Neural progenitor cell (in vitro differentiated cells): ENCODE data around the gene CCDC141.

Source experiments
- EZH2 ChIP-seq: fragments of 200-600 bp; sonication (generic); IDR thresholded peaks from 2 replicates; pipeline ENCODE4 v1.6.1; 2017; ENCODE audit warnings: antibody characterized with exemption, mild to moderate bottlenecking, moderate library complexity
- TF ChIP-seq, protein P1 (sequence below): fragments of 200-600 bp; sonication (generic); IDR thresholded peaks from 2 replicates; pipeline ENCODE4 v1.5.1; 2017; ENCODE audit warnings: antibody characterized with exemption, mild to moderate bottlenecking

DNA sequence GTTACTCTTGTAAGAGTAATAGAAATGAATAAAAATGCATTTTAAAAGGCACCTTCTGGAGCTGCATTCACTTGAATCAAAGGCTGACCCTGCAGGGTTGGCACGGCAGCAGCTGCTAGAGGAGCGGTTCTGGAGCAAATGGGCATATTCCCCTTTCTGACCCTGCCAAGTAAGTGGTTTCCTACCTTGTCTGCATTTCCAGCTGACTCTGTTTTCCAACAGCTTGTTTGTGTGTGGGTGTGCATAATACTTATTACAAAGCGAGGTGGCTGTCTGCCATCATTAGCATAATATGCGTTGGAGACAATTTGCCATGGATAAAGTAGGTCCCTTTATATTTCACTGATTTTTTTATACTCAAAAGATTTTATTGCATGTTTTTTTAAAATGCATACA is 221.5 kb downstream of the CCDC141 start:
- TF ChIP-seq, protein P1, sequence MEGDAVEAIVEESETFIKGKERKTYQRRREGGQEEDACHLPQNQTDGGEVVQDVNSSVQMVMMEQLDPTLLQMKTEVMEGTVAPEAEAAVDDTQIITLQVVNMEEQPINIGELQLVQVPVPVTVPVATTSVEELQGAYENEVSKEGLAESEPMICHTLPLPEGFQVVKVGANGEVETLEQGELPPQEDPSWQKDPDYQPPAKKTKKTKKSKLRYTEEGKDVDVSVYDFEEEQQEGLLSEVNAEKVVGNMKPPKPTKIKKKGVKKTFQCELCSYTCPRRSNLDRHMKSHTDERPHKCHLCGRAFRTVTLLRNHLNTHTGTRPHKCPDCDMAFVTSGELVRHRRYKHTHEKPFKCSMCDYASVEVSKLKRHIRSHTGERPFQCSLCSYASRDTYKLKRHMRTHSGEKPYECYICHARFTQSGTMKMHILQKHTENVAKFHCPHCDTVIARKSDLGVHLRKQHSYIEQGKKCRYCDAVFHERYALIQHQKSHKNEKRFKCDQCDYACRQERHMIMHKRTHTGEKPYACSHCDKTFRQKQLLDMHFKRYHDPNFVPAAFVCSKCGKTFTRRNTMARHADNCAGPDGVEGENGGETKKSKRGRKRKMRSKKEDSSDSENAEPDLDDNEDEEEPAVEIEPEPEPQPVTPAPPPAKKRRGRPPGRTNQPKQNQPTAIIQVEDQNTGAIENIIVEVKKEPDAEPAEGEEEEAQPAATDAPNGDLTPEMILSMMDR, result no peak
- no peak for TF ChIP-seq EZH2
